ENCODE measurements around the gene LCN9. TPM values are rescaled to one million over a fixed set of nuclear protein-coding genes. Genes with fewer than 3 reads are reported as not detected.
"Not testable (repeated sequence)": the region's sequence is repeated elsewhere in the genome, so short reads cannot be mapped to it uniquely, and the experiment has no call there.

LCN9 gene
- total RNA-seq, 1 experiment from 2014 or later = not detected

GRCh38 chr9:135647884-135648283 lies 15.2 kb upstream of the LCN9 start:
- DNase-seq (ENCODE audit: low spot score) = peak; percentile 11

GRCh38 chr9:135648494-135649410 lies 14.4 kb upstream of the LCN9 start:
- DNase-seq (ENCODE audit: low spot score) = no peak

DNA sequence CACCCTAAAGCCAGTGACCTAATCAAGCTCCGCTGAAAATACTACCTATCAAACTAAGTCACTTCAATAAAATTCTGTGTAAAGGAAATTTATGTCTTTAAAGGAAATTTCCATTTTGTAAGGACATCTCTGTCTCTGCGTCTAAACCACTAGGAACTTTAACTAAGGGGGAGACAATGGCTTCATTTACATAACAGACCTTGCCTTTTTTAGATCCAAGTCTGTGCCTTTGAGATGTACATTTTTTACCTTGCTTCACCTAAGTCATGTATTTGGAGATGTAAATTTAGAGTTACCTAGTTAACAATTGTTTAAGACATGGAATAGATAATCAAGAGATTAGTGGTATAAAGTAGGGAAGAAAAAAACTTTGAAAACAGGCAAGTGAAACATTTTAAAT lies 13.6 kb upstream of the LCN9 start:
- no peak for DNase-seq (ENCODE audit: low spot score)

DNA sequence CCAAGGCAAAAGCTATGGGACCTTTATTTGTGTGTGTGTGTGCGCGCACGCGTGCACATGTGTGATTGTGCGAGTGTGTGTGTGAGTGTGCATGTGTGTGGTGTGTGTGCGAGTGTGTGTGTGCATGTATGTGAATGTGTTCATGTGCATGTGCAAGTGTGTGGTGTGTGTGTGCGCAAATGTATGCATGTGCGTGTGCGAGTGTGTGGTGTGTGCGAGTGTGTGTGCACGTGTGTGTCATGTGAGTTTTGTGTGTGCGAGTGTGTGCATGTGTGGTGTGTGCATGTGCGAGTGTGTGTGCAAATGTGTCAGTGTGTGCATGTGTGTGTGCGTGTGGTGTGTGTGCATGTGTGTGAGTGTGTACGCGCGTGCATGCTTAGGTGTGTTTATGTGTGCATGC lies 12.7 kb upstream of the LCN9 start:
- no peak for DNase-seq (ENCODE audit: low spot score)

GRCh38 chr9:135655317-135655716 lies 7.8 kb upstream of the LCN9 start:
- no peak for DNase-seq (ENCODE audit: low spot score)

GRCh38 chr9:135657416-135657815 lies 5.7 kb upstream of the LCN9 start:
- no peak for DNase-seq (ENCODE audit: low spot score)

DNA sequence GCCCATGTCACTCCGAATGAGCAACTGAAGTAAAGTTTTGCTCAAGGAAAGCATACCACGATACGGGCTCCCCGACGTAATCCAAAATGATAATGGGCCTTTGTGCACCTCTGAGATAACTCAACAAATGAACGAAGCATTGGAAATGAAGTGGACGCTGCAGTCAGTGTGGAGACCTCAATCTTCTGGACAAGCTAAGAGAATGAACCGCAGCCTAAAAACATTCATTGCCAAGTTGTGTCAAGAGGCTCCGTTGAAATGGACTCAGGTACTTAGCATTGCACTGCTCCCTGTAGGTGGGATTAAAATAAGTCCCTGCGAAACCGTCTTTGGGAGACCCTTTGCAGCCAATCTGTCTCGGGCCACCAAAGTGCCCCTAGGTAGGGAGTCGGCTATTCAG lies 3.9 kb upstream of the LCN9 start:
- DNase-seq (ENCODE audit: low spot score) = no peak

GRCh38 chr9:135660407-135660806 lies 2.7 kb upstream of the LCN9 start:
- no peak for DNase-seq (ENCODE audit: low spot score)

DNA sequence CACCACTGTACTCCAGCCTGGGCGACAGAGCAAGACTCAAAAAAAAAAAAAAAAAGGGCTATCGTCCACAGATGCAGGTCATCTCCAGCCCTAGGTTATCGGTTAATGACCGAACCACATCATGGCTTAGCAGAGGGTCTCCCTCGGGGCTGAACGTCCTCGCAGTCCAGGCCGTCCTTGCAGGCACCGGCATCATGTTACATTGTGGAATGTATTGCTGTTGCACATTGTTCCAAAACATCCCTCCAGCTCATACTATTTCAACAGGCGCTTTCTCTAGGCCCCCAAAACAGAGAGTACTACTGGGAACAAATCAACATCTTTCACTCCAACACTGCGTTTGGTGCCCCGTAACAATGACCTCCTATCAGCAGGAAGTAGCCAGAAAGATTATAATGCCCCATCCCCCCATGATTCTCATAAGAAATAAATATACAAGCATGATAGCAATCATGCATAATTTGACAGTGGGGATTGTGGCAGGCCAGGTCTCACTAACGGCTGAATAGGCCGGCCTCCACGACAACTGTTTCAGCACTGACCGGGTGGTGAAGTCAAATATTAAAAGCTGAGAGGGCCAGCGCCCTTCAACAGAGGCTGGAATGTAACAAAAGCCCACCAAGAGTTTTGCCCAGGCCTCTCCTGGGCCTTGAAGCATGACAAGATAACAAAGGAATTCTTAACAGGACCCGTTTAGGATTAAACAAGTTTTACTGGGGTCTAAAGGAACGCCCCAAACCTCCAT lies 1.1 kb upstream of the LCN9 start:
- DNase-seq (ENCODE audit: low spot score) = no peak

- no peak for DNase-seq (ENCODE audit: low spot score)
Observed at GRCh38 chr9:135663451-135663770, 302 bp downstream of the LCN9 start.

DNA sequence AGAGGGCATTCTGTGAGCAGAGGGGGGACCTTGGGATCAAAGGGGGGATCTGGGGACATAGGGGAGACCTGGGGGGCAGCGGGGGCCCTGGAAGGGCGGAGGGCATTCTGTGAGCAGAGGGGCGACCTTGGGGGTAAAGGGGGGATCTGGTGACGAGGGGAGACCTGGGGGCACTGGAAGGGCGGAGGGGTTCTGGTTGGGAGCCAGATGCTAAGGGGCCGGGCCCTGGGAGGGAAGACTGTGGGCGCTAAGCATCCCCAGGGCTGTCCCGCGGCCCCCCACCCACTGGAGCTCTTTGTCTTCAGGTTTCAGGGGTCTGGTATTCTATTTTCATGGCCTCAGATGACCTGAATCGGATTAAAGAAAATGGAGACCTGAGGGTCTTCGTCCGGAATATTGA lies 748 bp downstream of the LCN9 start:
- no peak for DNase-seq (ENCODE audit: low spot score)

- no peak for DNase-seq (ENCODE audit: low spot score)
Observed at GRCh38 chr9:135664266-135664665, 1.2 kb downstream of the LCN9 start.

DNA sequence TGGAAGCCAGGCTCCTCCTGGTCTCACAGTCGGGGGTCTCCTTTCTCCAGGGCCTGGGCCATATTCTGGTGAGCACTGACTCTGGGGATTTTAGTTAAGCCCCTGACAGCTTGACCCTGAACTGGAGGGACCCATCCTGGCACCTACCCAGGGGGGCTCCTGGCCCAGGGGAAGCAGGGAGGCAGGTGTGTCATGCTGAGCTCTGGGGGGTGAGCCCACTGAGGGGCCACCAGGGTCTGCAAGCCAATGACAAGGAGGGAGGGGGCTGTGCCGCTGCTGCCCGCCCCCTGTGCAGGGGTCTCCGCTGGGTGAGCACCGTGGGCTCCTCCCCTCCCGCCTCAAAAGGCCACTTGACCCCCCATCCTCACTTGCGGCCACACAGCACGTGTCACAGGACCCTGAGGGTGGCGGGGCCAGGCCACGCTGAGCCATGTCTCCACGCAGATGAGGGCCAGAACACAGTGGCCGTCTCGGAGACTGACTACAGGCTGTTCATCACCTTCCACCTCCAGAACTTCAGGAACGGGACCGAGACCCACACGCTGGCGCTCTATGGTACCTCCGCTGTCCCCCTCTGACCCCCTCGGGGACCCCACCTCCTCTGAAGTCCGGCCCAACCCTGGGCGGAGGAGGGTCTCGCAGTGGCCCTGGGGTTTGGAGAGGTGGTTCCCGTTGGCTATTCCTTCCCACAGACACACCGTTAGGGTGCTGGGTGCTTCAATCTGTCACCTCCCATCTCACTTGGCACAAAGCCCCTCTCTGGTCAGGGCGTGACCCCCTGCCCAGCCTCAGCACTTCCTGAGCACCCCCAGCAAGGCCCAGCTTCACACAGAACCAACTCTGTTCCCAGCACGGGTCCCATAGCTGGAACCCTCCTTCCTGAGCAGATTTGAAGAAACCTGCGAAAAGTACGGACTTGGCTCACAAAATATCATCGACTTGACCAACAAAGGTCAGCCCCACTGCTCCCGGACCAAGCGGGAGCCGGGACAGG lies 2.0 kb downstream of the LCN9 start:
- DNase-seq (ENCODE audit: low spot score) = no peak

DNA sequence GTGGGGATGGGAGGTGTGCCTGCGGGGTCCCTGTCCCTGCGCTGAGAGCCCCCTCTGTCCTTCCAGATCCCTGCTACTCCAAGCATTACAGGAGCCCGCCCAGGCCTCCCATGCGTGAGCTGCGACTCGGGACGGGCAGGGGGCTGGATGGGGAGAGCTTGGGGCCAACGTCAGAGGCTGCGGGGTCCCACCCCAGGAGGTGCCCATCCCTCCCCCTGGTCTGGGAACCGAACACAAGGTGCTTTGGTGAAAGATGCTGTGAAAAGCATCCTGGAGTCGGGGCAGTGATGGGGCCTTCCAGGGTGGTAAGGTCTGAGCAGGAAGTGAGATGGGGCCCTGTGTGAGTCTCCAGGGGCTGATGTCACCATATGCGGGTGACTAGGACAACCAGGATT lies 2.7 kb downstream of the LCN9 start:
- DNase-seq (ENCODE audit: low spot score) = no peak

- no peak for DNase-seq (ENCODE audit: low spot score)
Observed at GRCh38 chr9:135666534-135667462, 3.7 kb downstream of the LCN9 start.

DNA sequence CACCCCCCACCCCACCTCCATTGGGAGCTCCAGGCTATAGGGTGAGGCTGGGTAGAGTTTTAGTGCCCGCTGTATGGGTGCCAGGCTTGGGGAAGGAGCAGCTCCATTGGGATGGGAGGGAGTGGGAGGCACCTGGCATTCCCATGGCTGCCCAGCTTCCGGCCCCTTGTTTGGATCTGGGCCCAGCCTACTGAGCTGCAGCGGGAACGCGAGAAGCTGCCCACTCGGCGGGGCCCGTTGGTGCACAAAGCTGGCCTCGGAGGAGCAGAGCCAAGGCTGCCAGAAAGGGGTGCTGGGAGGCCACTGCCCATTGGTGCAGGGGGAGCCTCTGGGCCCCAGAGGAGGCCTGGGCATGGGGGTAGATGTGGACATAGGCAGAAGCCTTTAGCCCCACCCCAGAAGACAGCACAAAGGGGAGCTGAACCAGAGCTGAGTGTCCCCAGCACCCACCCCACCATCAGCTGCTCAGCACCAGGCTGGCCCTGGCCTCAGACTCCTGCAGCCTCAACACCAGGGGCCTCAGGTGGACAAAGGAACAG lies 4.4 kb downstream of the LCN9 start:
- no peak for DNase-seq (ENCODE audit: low spot score)

DNA sequence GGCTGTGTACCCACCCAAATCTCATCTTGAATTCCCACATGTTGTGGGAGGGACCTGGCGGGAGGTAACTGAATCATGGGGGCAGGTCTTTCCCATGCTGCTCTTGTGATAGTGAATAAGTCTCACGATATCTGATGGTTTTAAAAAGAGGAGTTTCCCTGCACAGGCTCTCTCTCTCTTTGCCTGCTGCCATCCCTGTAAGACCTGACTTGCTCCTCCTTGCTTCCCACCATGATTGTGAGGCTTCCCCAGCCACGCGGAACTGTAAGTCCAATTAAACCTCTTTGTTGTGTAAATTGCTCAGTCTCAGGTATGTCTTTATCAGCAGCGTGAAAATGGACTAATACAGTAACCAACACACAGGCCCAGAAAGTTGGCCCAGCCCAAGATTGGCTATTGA lies 5.9 kb downstream of the LCN9 start:
- not testable (repeated sequence) for DNase-seq (ENCODE audit: low spot score)

DNA sequence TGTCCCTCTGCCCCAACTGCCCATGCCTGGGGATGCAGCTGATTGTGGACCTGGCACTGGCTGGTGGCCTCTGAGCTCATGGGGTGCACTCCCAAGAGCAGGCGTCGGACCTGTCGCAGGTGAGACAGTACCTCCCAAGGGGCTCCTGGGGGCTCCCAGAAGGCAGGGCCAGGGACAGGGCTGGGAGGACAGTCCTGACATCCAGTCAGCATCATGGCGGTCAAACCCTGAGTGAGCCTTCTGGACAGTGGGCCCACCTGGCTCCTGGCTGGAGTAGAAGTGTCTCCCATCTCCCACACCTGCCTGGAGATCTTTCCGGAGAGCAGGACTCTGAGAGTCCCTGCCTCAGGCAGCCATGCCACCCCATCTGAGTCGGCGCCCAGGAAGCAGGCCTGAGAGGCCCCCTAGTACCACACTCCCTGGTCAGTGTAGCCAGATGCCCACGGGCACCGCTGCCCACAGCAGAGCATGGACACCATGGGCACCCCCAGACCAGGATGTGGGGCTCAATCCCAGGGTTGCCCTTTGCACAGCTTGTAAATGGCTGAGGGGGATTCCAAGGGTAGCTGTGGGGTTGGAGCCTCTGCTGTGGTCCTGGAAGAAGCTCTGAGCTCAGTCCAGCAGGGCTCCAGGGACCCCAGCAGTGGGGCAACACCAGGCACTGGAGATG lies 6.6 kb downstream of the LCN9 start:
- DNase-seq (ENCODE audit: low spot score) = no peak

- DNase-seq (ENCODE audit: low spot score) = no peak
Observed at GRCh38 chr9:135670721-135671590, 7.8 kb downstream of the LCN9 start.
